Measurements from ENCODE around the gene ABCA3.
A peak's percentile ranks its signal among the peaks of the same experiment; 100 is the strongest.
"Not testable (repeated sequence)": the region's sequence is repeated elsewhere in the genome, so short reads cannot be mapped to it uniquely, and the experiment has no call there.

The ABCA3 gene

DNA sequence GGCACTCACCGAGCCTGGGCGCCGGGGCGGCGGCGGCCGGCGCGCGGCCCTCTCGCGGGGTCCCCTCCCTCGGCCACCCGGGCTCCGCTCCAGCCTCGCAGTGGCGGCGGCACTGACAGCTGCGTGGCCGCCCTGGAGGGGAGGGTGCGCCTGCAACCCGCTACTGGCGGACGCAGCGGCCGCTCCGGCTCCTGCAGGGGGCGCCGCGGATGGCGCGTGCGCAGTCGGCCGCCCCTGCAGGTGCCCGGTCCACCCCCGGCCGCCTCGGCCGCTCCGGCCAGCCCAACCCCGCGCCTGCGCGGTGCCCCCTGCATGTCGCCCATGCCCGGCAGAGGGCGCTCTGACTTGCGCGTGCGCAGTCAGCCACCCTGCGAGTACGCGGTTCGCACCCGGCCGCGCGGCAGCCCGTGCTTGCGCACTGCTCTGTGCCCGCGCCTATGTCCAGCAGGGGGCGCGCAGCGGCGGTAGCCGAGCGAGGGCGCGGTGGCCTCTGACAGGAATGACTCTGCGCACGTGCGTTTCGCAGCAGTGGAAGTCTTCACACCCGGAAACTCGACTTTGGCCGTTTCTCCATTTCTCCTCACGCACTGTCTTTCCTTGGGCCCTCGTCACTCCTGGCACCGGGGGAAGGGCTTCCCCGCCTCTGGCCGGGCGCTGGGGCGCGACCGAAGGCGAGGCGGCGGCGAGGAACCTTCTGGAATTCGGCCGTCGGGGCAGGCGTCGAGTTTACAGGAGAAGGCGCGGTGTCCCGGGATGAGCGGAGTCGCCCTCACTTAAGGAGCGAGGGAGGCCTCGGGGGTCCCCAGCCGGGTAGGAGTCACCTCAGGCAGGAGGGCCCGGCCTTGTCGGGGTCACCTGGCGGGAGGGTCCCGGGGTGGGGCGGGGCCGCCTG, at the start of gene ABCA3:
Gene ABCA3 (minus strand): TSS at position 165 of the 892 bp plus-strand sequence. CDS start 14,262 bp downstream, outside the sequence.
- peak; percentile 88 for DNase-seq

DNA sequence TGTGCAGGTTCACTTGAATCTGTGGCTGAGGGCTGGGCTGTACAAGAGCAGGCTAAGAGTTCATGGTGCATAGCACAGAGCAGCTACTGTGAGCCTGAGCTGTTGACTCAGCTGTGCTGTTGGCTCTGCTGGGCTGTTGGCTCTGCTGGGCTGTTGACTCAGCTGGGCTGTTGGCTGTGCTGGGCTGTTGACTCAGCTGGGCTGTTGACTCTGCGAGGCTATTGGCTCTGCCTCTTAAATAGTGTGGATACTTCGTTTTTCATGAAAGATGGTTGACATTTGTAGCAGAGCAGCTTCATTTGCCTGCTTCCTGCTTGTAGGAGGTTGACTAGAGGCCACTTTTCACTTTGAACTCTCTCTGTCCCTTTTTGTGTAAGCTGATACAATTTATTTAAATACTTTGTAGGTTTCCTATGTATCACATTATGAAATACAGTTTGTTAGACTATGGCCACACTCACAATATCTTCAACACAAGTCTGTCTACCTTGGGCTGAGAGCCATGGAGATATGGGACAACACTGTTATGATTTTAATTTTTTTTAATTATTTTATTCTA, 48.4 kb upstream of the ABCA3 start:
- no peak for DNase-seq

GRCh38 chr16:2388139-2388874, 47.8 kb upstream of the ABCA3 start:
- DNase-seq: no peak

DNA sequence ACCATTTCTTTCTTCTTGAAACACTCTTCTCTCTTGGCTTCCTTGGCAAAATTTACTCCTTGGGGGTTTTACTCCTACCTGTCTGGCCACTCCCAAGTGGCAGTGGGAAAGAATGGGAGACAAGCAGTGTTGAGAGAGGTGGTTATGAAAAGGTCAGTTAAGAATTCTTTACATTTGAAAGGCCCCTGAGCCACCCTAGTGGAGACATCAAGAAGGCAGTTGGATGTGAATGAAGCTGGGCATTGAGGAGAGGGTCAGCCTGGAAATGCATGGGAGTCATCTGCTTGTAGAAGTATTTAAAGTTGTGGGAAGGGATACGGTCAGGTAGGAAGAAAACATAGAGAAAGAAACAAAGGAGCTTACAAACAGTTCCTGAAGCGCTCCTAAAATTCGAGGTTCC, 46.5 kb upstream of the ABCA3 start:
- no peak for DNase-seq

- not testable (repeated sequence) for DNase-seq
These were observed 45.5 kb upstream of the ABCA3 start for GRCh38 chr16:2385982-2386381.

GRCh38 chr16:2385190-2385836, 44.8 kb upstream of the ABCA3 start:
- DNase-seq: no peak

DNA sequence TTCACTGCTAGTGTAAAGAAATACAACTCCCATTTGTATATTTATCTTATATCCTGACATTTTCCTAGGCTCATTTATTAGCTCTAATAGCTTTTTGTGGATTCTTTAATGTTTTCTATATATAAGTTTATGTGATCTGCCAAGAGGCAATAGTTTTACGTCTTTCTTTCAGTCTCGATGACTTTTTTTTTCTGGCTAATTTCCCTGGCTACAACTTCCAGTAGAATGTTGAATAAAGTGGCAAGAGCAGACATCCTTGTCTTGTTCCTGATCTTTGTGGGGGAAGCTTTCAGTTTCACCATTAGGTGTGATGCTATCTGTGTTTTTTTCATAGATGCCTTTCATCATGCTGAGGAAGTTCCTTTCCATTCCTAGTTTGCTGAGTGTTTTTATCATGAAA, 43.9 kb upstream of the ABCA3 start:
- DNase-seq: peak; percentile 38

DNA sequence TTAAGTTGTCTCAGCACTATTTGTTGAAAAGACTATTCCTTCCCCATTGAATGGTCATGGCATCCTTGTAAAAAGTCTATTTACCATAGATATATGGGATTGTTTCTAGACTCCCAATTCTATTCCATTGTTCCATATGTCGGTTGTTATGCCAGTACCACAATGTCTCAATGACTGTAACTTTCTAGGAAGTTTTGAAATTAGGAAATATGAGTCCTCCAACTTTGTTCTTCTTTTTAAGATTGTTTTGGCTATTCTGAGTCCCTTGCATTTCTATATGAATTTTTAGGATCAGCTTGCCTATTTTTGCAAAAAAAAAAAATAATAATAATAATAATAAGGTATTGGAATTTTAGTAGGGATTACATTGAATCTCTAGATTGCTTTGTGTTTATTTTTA, 43.0 kb upstream of the ABCA3 start:
- DNase-seq: peak; percentile 36

GRCh38 chr16:2374644-2375043, 34.1 kb upstream of the ABCA3 start:
- no peak for DNase-seq

- no peak for DNase-seq
These were observed 32.6 kb upstream of the ABCA3 start for GRCh38 chr16:2373176-2373575.

DNA sequence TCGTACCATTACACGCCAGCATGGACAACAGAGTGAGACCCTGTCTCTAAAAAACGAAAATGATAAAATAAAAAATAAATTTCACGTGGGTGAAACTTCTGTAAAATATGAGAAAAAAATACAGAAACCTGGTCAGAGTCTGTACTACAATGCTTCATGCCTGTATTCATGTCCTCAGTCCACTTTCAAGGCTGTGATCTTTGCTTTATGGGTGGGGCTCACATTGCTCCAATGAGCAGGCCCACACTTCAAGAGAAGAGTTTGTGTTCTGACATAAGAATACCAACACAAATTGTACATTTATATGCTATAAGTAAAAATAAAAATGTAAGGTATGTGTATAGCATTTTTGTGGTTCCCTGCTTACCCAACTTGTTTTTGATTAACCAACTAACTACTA, 32.2 kb upstream of the ABCA3 start:
- no peak for DNase-seq

GRCh38 chr16:2371421-2371820, 30.9 kb upstream of the ABCA3 start:
- DNase-seq: no peak

DNA sequence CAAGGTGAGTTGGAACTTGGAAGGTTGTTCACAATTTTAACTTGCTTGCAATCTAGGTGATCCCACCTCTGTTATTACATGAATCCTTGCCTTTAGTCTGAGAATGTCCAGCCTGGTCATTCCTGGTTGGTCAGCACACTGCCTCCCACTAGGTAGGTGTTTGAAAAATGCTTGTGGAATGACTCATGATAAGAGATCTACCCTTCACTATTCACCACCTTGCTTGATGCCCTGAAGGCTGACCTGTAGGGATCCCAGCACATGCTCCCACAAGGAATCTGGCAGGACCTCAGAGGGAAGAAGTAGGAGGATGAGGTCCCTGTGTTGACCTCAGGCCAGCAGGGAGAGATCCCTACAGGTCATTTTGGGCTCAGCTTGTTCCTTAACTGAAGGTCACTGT, 30.2 kb upstream of the ABCA3 start:
- DNase-seq: no peak

DNA sequence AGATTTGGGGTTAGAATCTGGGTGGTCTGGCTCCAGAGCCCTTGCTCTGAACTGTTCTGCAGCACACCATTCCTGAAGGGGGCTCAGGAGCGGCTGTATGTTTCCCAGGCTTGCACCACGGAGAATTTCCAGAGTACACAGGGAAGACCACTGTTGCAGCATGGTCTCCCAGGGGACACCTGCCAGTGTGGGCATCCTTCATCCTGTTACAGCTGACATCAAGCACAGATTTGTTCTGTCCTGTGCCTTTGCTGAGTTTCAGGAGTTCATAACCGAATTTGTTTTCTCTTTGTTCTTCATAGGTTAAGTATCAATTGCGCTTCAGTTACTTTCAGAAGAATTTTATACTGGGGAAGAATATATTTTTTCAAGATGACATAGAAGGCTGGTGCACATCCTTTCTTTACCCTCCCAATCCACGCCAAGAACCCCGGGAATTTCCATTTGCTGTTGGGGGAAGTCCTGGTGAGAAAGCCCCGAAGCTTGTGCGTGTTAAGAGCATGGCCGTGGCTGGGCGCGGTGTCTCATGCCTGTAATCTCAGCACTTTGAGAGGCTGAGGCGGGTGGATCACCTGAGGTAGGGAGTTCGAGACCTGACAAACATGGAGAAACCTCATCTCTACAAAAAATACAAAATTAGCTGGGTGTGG, 26.3 kb upstream of the ABCA3 start:
- no peak for DNase-seq

GRCh38 chr16:2365397-2366294, 25.1 kb upstream of the ABCA3 start:
- no peak for DNase-seq

GRCh38 chr16:2364638-2365210, 24.2 kb upstream of the ABCA3 start:
- DNase-seq: no peak

- no peak for DNase-seq
These were observed 21.7 kb upstream of the ABCA3 start for GRCh38 chr16:2362218-2362617.

GRCh38 chr16:2361129-2361528, 20.6 kb upstream of the ABCA3 start:
- DNase-seq: no peak

DNA sequence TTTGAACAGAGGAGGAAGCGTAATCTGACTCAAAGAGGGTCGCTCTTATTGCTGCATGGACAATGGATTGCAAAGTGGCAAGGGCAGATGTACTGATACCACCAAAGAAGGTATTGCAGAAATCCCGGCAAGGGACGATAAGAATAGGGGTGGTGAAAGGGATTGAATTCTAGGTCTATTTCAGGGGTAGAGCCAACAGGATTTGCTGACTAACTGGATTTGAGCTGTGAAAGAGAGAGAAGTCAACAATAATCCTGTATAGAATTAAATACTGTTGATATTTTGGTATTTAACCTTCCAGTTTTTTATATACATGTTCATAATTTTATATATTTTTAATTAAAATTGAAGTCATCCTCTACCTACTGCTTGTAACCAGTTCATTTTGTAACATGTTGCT, 19.4 kb upstream of the ABCA3 start:
- no peak for DNase-seq

DNA sequence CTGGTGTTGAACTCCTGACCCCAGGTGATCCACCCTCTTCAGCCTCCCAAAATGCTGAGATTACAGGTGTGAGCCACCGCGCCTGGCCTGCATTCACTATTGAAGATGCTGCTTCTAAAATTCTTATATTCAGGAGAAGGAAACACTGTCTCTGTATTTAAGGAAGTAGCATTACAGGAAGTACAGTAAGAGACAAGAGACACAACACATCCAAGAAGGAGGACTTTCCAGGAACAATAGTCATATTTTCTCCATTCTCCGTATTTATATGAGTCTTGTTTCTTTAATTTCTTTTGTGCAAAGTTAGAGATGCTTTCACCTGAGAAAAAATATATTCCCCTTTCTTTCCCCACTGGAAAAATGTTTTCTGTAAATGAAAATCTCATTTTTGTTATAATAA, 18.3 kb upstream of the ABCA3 start:
- peak; percentile 31 for DNase-seq

DNA sequence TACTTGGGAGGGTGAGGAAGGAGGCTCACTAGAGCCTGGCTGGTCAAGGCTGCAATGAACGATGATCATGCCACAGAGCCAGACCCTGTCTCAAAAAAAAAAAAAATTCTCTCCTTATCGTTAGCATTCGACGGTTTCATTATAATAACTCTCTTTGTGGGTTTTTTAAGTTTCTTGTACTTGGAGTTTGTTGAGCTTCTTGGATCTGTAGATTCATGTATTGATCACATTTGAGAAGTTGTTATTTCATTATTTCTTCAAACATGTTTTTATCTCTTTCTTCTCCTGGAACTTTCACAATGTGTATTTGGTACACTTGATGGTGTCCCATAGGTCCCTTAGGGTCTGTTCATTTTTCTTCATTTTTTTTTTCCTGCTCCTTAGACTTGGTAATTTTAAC, 16.8 kb upstream of the ABCA3 start:
- no peak for DNase-seq

All from inflammatory macrophage treated with lipopolysaccharide for 4 hours (primary cell).